ENCODE results near the gene TSPEAR. TPM values are rescaled to one million over a fixed set of nuclear protein-coding genes. Genes with fewer than 3 reads are reported as not detected.
"Not testable (repeated sequence)": the region's sequence is repeated elsewhere in the genome, so short reads cannot be mapped to it uniquely, and the experiment has no call there.

Gene TSPEAR
- polyA plus RNA-seq, 1 donor: 0.13 TPM

GRCh38 chr21:44571844-44572782, 139.3 kb downstream of the TSPEAR start:
- DNase-seq (ENCODE audit: low read depth): no peak

DNA sequence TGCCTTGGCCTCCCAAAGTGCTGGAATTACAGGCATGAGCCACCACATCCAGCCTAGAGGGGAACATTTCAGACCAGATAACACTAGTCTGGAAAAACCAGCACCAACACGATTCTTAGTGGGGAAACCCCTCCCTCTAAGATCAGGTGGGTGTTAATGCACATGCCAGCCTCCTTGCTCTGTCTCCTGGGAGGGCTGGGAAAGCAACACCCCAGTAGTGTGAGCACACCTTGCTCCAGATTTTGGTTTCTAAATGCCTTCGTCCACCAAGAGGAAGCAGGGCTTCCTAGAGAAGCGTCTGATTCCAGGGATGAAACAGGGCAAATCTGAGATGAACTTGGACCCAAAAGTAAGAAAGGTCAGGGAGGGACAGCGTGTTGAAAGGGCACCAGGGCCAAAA, 140.1 kb downstream of the TSPEAR start:
- DNase-seq (ENCODE audit: low read depth): no peak

GRCh38 chr21:44569861-44570517, 141.4 kb downstream of the TSPEAR start:
- DNase-seq (ENCODE audit: low read depth): no peak

DNA sequence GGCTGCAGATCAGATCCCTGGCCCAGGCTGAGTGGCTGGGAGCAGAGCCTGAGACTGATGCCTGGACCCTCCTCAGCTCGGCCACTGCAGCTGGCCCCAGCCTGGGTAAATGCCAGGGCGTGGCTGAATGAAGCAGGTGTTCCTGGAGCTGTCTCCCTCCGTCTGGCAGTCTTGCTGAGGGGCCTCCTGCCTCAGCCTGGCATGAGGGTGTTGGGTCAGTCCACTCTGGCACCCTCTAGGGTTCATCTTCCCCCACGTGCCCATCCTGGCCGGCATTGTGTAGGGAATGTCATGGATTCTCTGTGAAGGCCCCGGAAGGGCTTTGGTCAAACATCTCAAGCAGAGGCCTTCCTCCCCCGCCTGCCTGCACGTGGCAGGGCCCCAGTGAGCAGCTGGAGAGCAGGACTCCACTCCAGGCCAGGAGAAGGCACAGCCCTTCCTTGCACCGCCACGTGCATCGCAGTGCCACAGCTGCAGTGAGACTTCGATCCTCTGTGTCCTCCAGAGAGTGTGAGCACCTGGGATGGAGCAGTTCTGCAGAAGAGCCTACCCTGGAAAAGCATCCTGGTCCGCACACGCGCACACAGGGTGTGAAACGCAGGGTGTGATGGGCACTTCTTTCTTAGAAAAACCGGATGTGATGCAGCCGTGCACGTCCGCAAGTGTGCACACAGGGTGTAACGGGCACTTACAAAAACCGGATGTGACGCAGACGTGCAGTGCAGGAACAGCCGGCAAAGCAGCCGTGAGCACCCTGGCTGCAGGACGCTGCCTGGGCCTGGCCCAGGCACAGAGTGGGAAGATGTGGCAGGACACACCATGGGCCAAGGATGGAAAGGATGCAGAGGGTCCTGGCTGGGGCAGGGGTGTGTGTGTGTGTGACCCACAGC, 142.5 kb downstream of the TSPEAR start:
- DNase-seq (ENCODE audit: low read depth): no peak

DNA sequence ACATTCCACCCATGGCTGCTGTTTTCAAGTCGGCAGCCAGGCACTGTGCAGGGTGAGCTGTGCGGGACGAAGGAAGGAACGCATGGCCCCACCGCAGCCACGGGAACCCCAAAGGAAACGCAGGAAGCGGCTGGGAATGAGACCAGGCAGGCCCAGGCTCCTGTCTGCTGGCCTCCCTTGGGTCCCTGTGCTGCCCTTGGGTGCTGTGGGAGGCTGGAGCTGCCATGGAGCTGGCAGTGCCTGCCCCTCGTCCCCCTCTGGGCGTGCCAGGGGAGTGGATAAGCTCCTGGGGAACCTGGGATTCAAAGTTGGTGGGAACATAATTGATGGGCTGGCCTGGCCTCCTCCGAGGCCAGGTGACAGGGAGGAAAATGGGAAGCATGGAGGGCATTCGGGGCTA, 143.1 kb downstream of the TSPEAR start:
- no peak for DNase-seq (ENCODE audit: low read depth)

DNA sequence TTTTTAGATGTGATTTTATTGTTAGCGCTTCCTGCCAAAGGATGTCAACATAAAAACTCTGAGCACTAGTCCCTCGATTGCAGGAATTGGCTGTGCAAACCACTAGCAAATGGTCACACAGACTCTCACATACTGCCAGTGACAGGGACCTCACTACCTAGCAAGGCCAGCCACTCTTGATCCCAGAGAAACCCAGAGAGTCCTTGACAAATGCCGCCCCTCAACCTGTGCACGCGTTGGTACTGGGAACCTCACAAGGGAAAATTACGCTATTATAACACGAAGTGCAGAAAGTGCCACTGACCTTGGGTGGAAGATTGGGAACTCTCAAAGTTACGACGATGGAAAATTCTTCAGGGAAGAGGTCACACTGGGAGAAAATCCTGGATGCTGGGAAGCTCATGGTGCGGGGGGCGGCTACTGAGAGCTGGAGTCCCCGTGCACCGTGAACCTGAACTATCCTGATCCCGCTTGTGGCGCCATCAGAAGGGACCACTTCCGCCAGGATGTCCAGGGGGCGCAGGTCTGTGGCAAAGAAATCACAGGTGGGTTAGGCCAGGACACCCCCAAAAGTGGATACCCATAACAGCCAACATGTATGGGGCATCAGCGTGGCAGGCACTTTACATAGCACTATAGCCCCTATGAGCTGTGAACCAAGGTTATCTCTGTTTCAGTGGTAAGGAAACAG, 143.7 kb downstream of the TSPEAR start:
- DNase-seq (ENCODE audit: low read depth): no peak

- no peak for DNase-seq (ENCODE audit: low read depth)
These were observed 145.0 kb downstream of the TSPEAR start for GRCh38 chr21:44566403-44566802.

DNA sequence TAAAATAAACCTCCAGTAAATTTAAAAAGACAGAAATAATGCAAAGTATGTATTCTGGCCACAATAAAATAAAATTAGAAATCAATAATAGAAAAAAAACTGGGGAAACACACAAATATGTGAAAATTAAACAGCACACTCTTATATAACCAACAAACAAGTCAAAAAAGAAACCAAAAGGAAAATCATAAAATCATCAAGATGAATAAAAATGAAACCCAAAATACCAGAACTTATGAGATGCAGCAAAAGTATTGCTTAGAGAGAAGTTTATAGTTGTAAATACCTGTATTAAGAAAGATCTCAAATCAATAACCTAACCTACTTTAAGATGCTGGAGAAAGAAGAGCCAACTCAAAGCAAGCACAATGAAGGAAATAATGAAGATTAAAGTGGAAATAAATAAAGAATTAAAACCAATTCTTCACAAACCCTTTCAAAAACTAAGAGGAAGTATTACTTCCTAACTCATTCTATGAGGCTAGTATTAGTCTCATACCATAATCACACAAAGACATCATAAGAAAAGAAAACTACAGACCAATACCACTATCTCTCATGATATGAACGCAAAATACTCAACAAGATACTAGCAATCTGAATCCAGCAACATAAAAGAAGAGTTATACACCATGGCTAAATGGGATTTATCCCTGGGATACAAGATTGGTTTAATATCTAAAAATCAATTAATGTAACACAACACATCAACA, 146.3 kb downstream of the TSPEAR start:
- no peak for DNase-seq (ENCODE audit: low read depth)

GRCh38 chr21:44564099-44564498, 147.3 kb downstream of the TSPEAR start:
- DNase-seq (ENCODE audit: low read depth): no peak

DNA sequence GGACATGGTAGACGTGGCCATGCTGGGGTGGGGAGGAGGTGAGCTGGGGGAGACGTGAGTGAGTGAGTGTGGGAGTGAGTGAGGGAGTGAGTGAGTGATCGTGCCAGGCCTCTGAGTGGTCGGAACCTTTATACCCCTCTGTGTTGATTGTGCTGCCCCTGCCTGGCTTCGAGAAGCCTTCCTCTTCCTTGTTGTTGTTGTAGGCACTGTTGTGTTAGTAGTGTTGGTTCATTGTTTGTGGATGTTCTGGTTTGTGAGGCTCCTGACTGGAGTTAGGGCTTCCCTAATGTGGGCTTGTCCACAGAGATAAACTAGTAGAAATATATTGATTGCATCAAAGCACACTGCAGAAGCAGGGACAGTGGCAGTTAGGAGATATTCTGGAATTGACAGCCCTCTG, 152.7 kb downstream of the TSPEAR start, which contains the start of gene KRTAP10-3:
Gene KRTAP10-3 (minus strand): TSS at position 101 of the 400 bp plus-strand sequence. CDS start 80 bp downstream, at position 21.
- no peak for DNase-seq (ENCODE audit: low read depth)

GRCh38 chr21:44558329-44558675, 153.1 kb downstream of the TSPEAR start:
- not testable (repeated sequence) for DNase-seq (ENCODE audit: low read depth)

DNA sequence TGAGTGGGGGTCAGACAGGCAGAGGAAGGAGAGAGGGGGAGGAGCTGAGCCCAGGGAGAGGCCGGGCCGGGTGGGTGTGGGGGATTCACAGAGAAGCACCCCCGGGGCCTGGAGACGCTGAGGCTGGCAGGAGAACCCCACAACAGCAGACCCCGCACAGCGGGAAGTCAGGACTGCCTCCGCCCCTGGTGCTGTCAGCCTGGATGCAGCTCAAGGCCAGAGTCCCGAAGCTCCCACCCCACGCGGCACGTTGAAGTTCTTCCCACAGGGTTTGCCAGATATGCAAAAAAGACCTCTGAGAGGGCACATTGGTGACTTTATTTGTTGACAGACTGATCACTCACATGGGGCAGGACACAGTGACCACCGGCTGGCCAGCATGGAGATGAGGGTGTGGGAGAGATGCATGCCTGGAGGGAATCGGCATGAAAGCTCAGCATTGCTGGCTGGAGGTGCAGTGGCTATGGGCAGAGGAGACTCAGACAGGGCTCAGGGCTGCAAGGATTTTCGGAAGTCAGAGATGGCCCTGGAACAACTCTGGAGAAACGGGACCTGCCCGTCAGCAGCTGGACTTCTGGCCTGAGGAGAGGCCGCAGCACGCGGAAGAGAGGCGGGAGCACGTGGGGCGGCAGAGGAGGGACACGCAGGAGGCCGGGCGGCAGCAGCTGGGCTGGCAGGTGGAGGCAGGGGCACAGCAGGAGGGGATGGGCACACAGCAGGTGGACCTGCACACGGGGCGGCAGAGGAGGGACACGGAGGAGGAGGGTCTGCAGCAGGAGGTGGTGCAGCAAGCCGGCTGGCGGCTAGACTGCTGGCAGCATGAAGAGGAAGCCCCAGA, 153.7 kb downstream of the TSPEAR start:
- no peak for DNase-seq (ENCODE audit: low read depth)

- no peak for DNase-seq (ENCODE audit: low read depth)
These were observed 154.5 kb downstream of the TSPEAR start for GRCh38 chr21:44556879-44557278.

DNA sequence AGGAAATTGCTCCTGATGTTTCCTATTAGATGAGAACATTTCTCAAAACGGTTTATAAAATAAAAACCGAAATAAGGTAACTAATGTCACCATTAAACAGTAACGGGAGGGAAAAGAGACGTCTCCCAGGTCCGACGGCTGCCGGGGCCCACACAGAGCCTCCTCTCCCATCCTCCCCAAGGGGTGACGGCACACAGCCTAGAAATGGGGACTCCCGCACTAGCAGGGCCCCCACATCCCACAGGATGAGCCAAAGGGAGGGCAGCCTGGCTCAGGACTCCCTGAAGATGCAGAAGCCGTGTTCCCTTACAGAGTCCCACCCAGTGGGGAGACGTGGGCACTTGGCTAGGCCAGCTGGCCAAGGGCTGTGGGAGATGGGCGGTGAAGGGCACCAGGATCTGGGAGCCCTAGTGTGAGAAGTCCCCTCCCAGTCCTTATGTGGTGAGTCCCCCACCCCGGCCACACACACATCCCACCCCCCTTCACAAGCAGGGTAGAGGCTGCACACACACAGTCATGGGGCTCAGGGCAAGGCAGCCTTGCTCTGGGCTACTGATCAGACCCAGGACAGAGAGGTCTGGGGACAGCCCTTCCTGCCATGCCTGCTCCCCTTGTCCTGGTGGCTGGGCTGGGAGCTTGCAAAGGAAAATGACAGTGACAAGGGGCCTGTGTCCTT, 156.0 kb downstream of the TSPEAR start:
- DNase-seq (ENCODE audit: low read depth): no peak

- DNase-seq (ENCODE audit: low read depth): no peak
These were observed 158.7 kb downstream of the TSPEAR start for GRCh38 chr21:44552681-44553080.

- no peak for DNase-seq (ENCODE audit: low read depth)
These were observed 159.2 kb downstream of the TSPEAR start for GRCh38 chr21:44552136-44552535.

DNA sequence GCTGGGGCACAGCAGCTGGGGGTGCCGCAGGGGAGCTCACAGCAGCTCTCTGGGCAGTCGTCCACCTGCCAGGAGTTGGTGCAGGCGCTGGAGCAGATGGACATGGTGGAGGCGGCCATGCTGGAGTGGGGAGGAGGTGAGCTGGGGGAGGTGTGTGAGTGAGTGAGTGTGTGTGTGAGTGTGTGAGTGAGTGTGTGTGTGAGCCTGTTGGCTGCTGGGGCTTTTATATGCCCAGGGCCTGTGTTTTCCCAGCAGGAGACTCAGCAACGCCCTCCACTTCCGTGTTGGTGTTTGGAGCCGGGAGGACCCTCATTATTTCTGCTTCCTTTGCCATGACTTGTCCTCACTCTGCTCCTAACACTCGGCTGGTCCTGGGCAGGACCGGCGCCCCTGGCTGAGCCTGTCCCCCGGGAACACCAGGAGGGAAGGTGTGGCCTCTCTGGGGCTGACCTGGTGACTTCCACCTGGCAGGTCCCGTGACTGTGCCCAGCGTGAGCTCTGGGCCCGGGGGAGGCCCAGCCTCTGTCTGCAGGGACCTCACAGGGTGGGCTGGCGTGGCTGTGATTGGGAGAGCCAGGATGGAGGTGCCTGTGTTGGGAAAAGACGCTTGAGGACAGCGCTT, 159.9 kb downstream of the TSPEAR start, which contains the start of gene KRTAP10-2:
Gene KRTAP10-2 (minus strand): TSS at position 166 of the 622 bp plus-strand sequence. CDS start 47 bp downstream, at position 119.
- no peak for DNase-seq (ENCODE audit: low read depth)

- DNase-seq (ENCODE audit: low read depth): no peak
These were observed 160.6 kb downstream of the TSPEAR start for GRCh38 chr21:44550807-44551206.

- DNase-seq (ENCODE audit: low read depth): not testable (repeated sequence)
These were observed 161.1 kb downstream of the TSPEAR start for GRCh38 chr21:44550285-44550684.
